GM12864 (cell line): ENCODE data around the gene C12orf42.

Source experiments
- DNase-seq: peaks from one replicate; pipeline ENCODE4 v3.0.0-alpha.2; 2011; ENCODE audit warnings: low read depth
- H3K4me3 ChIP-seq: 2 replicates; pipeline ENCODE4 v1.5.1; 2011; ENCODE audit warnings: mild to moderate bottlenecking, low read depth, low read length, control low read depth
- TF ChIP-seq, protein P1 (sequence below): IDR thresholded peaks from 2 replicates; pipeline ENCODE4 v1.5.1; 2011; ENCODE audit warnings: low read depth, mild to moderate bottlenecking, moderate library complexity, low read length, control low read depth, inconsistent platforms; ENCODE audit errors: missing control alignments

The C12orf42 gene

DNA sequence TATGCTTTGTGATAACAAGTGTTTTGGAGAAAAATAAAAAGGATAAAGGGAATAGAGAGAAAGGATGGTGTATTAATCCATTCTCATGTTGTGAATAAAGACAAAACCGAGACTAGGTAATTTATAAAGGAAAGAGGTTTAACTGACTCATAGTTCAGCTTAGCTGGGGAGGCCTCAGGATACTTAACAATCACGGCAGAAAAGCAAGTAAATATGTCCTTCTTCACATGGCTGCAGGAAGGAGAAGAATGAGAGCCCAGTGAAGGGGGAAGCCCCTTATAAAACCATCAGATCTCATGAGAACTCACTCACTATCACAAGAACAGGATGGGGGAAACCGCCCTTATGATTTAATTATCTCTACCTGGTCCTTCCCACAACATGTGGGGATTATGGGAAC lies 18.1 kb upstream of the C12orf42 start:
- DNase-seq = no peak
- no peak overlapping the region for H3K4me3 ChIP-seq
- TF ChIP-seq, protein P1, sequence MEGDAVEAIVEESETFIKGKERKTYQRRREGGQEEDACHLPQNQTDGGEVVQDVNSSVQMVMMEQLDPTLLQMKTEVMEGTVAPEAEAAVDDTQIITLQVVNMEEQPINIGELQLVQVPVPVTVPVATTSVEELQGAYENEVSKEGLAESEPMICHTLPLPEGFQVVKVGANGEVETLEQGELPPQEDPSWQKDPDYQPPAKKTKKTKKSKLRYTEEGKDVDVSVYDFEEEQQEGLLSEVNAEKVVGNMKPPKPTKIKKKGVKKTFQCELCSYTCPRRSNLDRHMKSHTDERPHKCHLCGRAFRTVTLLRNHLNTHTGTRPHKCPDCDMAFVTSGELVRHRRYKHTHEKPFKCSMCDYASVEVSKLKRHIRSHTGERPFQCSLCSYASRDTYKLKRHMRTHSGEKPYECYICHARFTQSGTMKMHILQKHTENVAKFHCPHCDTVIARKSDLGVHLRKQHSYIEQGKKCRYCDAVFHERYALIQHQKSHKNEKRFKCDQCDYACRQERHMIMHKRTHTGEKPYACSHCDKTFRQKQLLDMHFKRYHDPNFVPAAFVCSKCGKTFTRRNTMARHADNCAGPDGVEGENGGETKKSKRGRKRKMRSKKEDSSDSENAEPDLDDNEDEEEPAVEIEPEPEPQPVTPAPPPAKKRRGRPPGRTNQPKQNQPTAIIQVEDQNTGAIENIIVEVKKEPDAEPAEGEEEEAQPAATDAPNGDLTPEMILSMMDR = no peak

DNA sequence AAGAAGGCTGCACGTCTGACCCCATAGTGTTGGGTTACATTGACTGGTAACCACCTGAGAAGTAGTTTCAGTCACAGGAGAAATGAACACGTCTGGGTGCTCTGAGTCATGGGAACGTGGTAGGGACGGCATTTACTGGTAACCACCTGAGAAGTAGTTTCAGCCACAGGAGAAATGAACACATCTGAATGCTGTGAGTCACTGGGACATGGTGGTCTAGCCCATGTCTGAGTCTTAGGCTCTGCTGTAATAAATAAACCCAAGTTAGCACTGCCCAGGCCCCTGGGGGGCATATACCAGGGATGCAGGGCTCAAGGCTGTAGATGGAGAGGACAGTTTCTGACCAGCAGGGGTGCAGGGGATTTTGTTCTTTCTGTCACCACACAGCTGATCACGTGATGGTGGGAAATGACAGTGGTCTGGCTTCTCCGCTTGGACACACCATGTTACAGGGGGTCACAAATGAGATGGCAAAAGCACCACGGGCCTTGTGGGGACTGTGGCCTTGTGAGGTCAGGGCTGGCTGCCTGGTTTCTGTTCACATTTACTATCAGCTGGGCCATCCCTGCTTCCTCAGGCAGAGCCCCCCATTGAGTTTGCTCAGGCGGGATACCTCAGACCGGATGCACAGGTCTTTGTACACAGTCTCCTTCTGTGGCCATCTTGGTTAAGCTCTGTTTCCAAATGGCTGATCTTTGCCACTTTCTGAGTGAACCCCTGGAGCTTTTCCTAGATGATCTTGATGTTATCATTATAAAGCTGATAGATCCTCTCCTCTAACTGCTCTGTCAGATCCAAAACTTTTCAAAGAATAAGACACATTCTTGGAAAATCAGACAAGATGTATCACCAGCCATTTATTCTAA lies 9.8 kb upstream of the C12orf42 start:
- no peak overlapping the region for H3K4me3 ChIP-seq
- TF ChIP-seq, protein P1 = peak; percentile 6
- peak; percentile 91 for DNase-seq

DNA sequence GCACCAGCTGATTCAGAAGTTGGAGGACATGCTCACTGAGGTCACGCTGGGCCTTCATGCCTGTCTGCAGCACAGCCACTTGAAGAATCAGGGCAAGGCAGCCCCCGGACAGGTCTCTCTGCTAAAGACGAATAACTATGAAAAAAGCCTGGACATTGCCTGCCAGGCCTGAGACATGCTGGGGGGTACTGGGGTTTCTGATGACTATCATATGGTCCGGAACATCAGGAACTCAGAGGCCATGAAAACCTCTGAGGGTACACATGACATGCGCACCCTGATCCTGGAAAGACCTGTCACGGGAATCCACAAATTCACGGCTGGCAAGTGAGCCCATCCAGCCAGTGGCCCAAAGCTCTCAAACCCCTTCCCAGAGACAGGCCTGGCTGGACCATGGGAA lies 8.8 kb upstream of the C12orf42 start:
- TF ChIP-seq, protein P1 = no peak

DNA sequence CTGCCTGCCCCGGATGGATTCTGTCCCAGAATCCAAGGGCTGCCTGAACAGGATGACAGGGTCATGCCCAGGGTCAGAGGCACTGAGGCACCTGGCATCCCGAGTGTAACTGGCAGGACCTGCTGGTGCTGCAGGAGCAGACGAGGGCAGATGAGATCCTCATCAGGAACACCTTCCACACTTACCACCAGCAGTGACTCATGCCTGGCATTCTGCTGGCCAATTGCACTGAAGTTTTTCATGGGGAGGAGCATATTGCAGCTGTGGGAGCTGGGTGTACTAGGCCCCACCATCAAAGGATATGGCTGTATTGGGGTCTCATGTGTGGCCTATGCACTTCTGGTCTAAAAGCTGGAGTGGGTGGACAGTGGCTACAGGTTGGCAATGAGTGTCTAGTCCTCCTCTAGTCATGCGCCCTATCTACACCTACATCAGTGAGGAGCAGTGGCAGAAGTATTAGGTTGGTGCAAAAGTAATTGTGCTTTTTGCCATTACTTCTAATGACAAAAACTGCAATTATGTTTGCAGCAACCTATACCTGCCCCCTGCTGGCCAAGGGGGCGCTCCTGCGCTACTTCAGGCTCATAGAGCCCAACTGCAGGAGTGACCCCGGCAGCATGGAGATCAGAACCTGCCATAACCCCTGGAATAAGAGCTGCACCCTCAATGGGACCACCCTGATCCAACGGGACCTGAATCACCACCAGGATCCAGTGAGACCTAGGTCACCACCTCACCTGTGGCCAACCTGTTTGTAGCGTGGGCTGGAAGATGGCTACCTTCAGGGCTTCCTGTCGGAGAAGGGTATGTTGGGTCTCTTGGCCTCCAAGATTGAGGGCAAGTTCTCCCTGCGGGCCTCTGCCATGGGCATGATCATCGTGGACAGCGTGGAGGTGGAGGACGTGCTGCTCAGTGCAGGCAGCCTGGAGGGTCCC lies 8.0 kb upstream of the C12orf42 start:
- TF ChIP-seq, protein P1 = peak; percentile 85
- no peak for DNase-seq
- no peak overlapping the region for H3K4me3 ChIP-seq

More for the DNA sequence above, 8.8 kb upstream of the C12orf42 start:
- H3K4me3 ChIP-seq = no peak overlapping the region
- no peak for DNase-seq

DNA sequence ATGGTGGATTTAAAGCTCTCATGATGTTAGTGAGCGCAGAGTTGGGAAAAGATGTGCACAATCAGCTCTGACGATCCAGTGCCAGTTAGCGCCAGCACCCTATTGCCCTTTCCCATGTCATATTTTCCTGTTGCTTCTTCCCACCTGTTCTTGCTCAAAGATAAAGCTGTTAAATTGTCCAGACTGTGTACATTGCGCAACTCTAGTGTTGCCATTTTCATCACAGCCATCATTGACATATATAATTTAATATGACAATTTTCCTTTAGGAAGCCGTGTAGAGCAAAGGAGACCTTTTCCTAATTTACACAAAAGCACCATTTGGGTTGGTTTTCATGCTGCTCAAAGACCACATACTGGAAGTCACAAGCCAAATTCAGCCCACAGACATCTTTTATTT lies 5.7 kb upstream of the C12orf42 start:
- H3K4me3 ChIP-seq = no peak overlapping the region
- TF ChIP-seq, protein P1 = no peak
- no peak for DNase-seq

DNA sequence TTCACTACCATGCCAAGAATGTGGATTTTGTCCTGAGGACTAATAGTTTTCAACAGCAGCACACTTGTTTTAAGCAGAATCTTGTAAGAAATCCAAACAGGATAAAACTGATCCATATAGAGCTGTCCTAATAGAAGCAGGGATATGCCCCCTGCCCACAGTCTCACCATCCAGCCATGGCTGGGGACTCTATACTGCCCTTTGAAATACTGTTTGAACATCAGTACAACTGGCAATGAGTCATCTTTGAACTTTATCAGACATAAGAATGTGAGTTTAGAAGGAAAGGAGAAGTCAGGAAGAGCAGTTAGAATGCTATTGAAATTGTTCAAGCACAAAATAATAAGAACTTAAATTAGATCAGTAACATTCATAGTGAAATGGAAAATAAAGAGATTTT lies 3.8 kb upstream of the C12orf42 start:
- H3K4me3 ChIP-seq = no peak overlapping the region
- TF ChIP-seq, protein P1 = no peak
- no peak for DNase-seq
